Left lung (tissue), 10 donors: Measurements from ENCODE around the gene RNMT. TPM values are rescaled to one million over a fixed set of nuclear protein-coding genes. Genes with fewer than 3 reads are reported as not detected.

Experiments used
- ATAC-seq: fragments of 200-7000 bp; cut with Tn5 transposase; one replicate; pipeline ENCODE4 v1.9.1; 2020; ENCODE audit warnings: moderate library complexity
- DNase-seq, 4 donors: peaks; one replicate each; pipeline ENCODE4 v3.0.0-alpha.2; 2013 to 2020
- H3K27ac ChIP-seq, 2 donors: fragments of 200-600 bp; sonication (generic) in 1 of 2; one replicate each; pipeline versions ENCODE4 v1.5.0 to v1.8.0; 2020 to 2021
- H3K27me3 ChIP-seq, 2 donors: fragments of 200-600 bp; sonication (generic) in 1 of 2; one replicate each; pipeline versions ENCODE4 v1.5.0 to v1.8.0; 2020 to 2021
- H3K36me3 ChIP-seq, 2 donors: fragments of 200-600 bp; sonication (generic) in 1 of 2; one replicate each; pipeline versions ENCODE4 v1.5.0 to v1.8.0; 2020 to 2021
- H3K4me1 ChIP-seq, 2 donors: fragments of 200-600 bp; one replicate each; pipeline ENCODE4 v1.8.0; 2021
- H3K4me3 ChIP-seq, 2 donors: fragments of 200-600 bp; sonication (generic) in 1 of 2; one replicate each; pipeline versions ENCODE4 v1.5.0 to v1.8.0; 2020 to 2021; ENCODE audit warnings: mild to moderate bottlenecking in 1 of 2
- H3K9me3 ChIP-seq, 2 donors: fragments of 200-600 bp; sonication (generic) in 1 of 2; one replicate each; pipeline versions ENCODE4 v1.5.0 to v1.8.0; 2020 to 2021
- intact Hi-C, 2 donors: fragments of 100-400 bp; cut with DNase I; formaldehyde crosslinking; loops; one replicate each; pipeline versions ENCODE4 v1.11.2 to v1.14.2; 2022
- polyA plus RNA-seq, 6 donors: library from polyadenylated mRNA; unstranded; fragments of 120-200 nt; gene quantifications; one replicate each; pipeline ENCODE4 v1.2.1, GENCODE V29; 2013; ENCODE audit not compliant: insufficient read length in 6 of 6
- total RNA-seq, 2 donors: library from RNA; stranded (reverse); fragmentation: NEBNext Ultra II Directional; extraction: Animal tissue kit (Norgen Biotek cat#: 25700); gene quantifications; one replicate each; pipeline ENCODE4 v1.2.1, GENCODE V29; 2021
- TF ChIP-seq, protein P1 (sequence below), 2 donors: fragments of 200-600 bp; sonication (generic) in 1 of 2; IDR thresholded peaks; one replicate each; pipeline versions ENCODE4 v1.5.0 to v1.8.0; 2021; ENCODE audit warnings: antibody characterized with exemption in 2 of 2
- donor health status: DM: no; HTN: yes; CAD: no.
- donor health status: DM: no; HTN: no; CAD: no.

RNMT gene
- total and polyA plus RNA-seq, 8 donors, result 21.9 to 52.7 (median 44.5) TPM

DNA sequence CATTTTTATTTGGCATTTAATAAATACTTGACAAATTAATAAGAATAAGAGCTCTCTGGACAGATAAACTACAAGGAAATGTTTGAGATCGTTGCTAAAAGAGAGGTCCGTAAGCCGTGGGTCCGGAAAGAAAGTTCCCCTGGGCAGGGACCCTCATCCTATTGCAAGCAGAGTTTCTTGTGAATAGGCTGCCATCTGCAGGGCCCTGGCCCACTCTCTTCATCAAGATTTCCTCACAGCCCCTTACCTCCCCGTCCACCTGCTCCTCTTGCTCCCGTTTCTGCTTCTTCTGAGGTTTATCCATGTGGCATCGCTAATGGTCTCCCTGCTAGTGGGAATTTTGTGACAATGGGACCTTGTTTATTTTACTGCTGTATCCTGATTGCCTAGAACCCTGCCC, 67.3 kb downstream of the RNMT start:
- Histone ChIP-seq H3K4me3 (no peak overlapping the region), H3K36me3 (no peaks in the 10 kb centered on the region), H3K27me3 (peaks cover 0 to 24% of the 10 kb centered on the region in 2 donors), H3K9me3 (peaks cover 0 to 2% of the 10 kb centered on the region in 2 donors), H3K4me1 (no peaks in the 10 kb centered on the region), H3K27ac (no peak overlapping the region)
- TF ChIP-seq, protein P1, sequence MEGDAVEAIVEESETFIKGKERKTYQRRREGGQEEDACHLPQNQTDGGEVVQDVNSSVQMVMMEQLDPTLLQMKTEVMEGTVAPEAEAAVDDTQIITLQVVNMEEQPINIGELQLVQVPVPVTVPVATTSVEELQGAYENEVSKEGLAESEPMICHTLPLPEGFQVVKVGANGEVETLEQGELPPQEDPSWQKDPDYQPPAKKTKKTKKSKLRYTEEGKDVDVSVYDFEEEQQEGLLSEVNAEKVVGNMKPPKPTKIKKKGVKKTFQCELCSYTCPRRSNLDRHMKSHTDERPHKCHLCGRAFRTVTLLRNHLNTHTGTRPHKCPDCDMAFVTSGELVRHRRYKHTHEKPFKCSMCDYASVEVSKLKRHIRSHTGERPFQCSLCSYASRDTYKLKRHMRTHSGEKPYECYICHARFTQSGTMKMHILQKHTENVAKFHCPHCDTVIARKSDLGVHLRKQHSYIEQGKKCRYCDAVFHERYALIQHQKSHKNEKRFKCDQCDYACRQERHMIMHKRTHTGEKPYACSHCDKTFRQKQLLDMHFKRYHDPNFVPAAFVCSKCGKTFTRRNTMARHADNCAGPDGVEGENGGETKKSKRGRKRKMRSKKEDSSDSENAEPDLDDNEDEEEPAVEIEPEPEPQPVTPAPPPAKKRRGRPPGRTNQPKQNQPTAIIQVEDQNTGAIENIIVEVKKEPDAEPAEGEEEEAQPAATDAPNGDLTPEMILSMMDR (IDR thresholded peaks at IDR 0.05), result no peak
- intact Hi-C loops, result no loop called here
- no peak for ATAC-seq
- no peak for DNase-seq

- ATAC-seq, result no peak
- peaks cover 5 to 51% of the 10 kb centered on the region in 2 donors for H3K27me3 ChIP-seq
- H3K4me3 ChIP-seq, result no peak overlapping the region
- TF ChIP-seq, protein P1 (IDR thresholded peaks at IDR 0.05), result no peak
- no peak overlapping the region for H3K27ac ChIP-seq
- no peak for DNase-seq
- intact Hi-C loops, result no loop called here
- peaks cover 0 to 5% of the 10 kb centered on the region in 2 donors for H3K4me1 ChIP-seq
- peaks cover 0 to 2% of the 10 kb centered on the region in 2 donors for H3K9me3 ChIP-seq
- H3K36me3 ChIP-seq, result no peaks in the 10 kb centered on the region
Measured at GRCh38 chr18:13796515-13796914, 70.0 kb downstream of the RNMT start.

- peaks cover 0 to 6% of the 10 kb centered on the region in 2 donors for H3K4me1 ChIP-seq
- intact Hi-C loops, result no loop called here
- H3K9me3 ChIP-seq, result peaks cover 0 to 2% of the 10 kb centered on the region in 2 donors
- H3K27ac ChIP-seq, result no peak overlapping the region
- DNase-seq (no peak), ATAC-seq (no peak)
- no peak overlapping the region for H3K4me3 ChIP-seq
- H3K27me3 ChIP-seq, result peaks cover 5 to 57% of the 10 kb centered on the region in 2 donors
- TF ChIP-seq, protein P1 (IDR thresholded peaks at IDR 0.05), result no peak
- H3K36me3 ChIP-seq, result no peaks in the 10 kb centered on the region
Measured at GRCh38 chr18:13797157-13797611, 70.7 kb downstream of the RNMT start.

DNA sequence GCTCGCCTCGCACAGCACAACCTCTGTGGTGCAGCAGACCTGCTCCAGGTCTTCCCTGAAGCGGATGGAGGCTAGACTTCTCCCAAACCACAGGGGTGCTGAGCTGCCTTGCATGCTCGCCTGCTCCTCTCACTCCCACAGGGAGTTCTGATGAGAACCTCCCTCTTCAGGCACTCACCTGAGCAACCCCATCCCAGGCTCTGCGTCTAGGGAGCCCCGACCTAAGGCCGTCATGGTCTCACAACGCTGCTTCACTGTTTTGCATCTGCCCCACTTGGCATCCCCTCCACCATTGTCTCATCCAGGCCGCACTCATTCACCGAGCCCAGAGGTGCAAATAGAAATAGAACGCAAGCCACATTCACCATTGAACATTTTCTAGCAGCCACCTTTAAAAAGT, 72.9 kb downstream of the RNMT start:
- TF ChIP-seq, protein P1 (IDR thresholded peaks at IDR 0.05), result no peak
- DNase-seq (no peak), ATAC-seq (no peak)
- Histone ChIP-seq H3K9me3 (peaks cover 0 to 2% of the 10 kb centered on the region in 2 donors), H3K36me3 (no peaks in the 10 kb centered on the region), H3K27ac (no peak overlapping the region), H3K4me1 (peaks cover 0 to 6% of the 10 kb centered on the region in 2 donors), H3K27me3 (peaks cover 5 to 77% of the 10 kb centered on the region in 2 donors), H3K4me3 (no peak overlapping the region)
- intact Hi-C loops, result no loop called here

- TF ChIP-seq, protein P1 (IDR thresholded peaks at IDR 0.05), result peak in 1 of 2 donors; percentile 22
- Histone ChIP-seq H3K4me1 (peaks cover 0 to 6% of the 10 kb centered on the region in 2 donors), H3K9me3 (no peaks in the 10 kb centered on the region), H3K36me3 (no peaks in the 10 kb centered on the region), H3K27ac (no peak overlapping the region), H3K27me3 (peaks cover 5 to 89% of the 10 kb centered on the region in 2 donors), H3K4me3 (no peak overlapping the region)
- intact Hi-C loops, result no loop called here
- DNase-seq (peak; percentile 32 to 87 (median 74)), ATAC-seq (peak; percentile 99)
Measured at GRCh38 chr18:13800505-13801259, 74.2 kb downstream of the RNMT start.
